Fibroblast of villous mesenchyme (primary cell): ENCODE measurements around the gene DOLPP1. TPM values are rescaled to one million over a fixed set of nuclear protein-coding genes. Genes with fewer than 3 reads are reported as not detected.

Experiments used
- DNase-seq: peaks from one replicate; pipeline ENCODE4 v3.0.0-alpha.2; 2010; ENCODE audit warnings: low read depth
- H3K4me3 ChIP-seq: 2 replicates; pipeline ENCODE4 v1.5.1; 2011; ENCODE audit warnings: low read depth, mild to moderate bottlenecking, low read length
- total RNA-seq: library from RNA; depleted of rRNA; stranded (reverse); fragments of >200 nt; gene quantifications from 2 replicates; pipeline ENCODE4 v1.2.3, GENCODE V29; 2012
- TF ChIP-seq, protein P1 (sequence below): IDR thresholded peaks from 2 replicates; pipeline ENCODE4 v1.5.1; 2012; ENCODE audit warnings: low read depth, mild to moderate bottlenecking, low read length; ENCODE audit not compliant: insufficient read depth

DOLPP1 gene
- total RNA-seq, 1 donor, result 14.2 TPM

GRCh38 chr9:129139993-129140396 is 59.1 kb downstream of the DOLPP1 start:
- DNase-seq, result peak; percentile 100
- peak overlapping the region; percentile 58 for H3K4me3 ChIP-seq
- TF ChIP-seq, protein P1, sequence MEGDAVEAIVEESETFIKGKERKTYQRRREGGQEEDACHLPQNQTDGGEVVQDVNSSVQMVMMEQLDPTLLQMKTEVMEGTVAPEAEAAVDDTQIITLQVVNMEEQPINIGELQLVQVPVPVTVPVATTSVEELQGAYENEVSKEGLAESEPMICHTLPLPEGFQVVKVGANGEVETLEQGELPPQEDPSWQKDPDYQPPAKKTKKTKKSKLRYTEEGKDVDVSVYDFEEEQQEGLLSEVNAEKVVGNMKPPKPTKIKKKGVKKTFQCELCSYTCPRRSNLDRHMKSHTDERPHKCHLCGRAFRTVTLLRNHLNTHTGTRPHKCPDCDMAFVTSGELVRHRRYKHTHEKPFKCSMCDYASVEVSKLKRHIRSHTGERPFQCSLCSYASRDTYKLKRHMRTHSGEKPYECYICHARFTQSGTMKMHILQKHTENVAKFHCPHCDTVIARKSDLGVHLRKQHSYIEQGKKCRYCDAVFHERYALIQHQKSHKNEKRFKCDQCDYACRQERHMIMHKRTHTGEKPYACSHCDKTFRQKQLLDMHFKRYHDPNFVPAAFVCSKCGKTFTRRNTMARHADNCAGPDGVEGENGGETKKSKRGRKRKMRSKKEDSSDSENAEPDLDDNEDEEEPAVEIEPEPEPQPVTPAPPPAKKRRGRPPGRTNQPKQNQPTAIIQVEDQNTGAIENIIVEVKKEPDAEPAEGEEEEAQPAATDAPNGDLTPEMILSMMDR, result no peak

Other genes with a start within 250 kb of the DOLPP1 start
- 6.8 and 11.2 TPM in 2 replicates for gene KYAT1, start 199.2 kb upstream of the DOLPP1 start, total RNA-seq
- gene LRRC8A, start 199.0 kb upstream of the DOLPP1 start, total RNA-seq, result 53.5 and 62.2 TPM in 2 replicates
- 9.9 and 11.9 TPM in 2 replicates for gene PHYHD1, start 160.1 kb upstream of the DOLPP1 start, total RNA-seq
- gene DOLK, start 133.5 kb upstream of the DOLPP1 start, total RNA-seq, result 24.8 and 31.5 TPM in 2 replicates
- 48.0 and 59.2 TPM in 2 replicates for gene NUP188, start 133.4 kb upstream of the DOLPP1 start, total RNA-seq
- 30.9 and 39.3 TPM in 2 replicates for gene SH3GLB2, start 52.8 kb upstream of the DOLPP1 start, total RNA-seq
- 22.5 and 26.1 TPM in 2 replicates for gene MIGA2, start 44.5 kb upstream of the DOLPP1 start, total RNA-seq
- 33.2 and 38.7 TPM in 2 replicates for gene CRAT, start 29.7 kb downstream of the DOLPP1 start, total RNA-seq
- gene PTPA, start 30.3 kb downstream of the DOLPP1 start, total RNA-seq, result 133 and 136 TPM in 2 replicates
- gene IER5L, start 97.2 kb downstream of the DOLPP1 start, total RNA-seq, result 60.5 and 75.7 TPM in 2 replicates